Small intestine (tissue), 7 donors: ENCODE measurements around the gene GALNT9. TPM values are rescaled to one million over a fixed set of nuclear protein-coding genes. Genes with fewer than 3 reads are reported as not detected.

Experiments used
- DNase-seq, 2 donors: peaks; one replicate each; pipeline versions ENCODE4 v3.0.0 to v3.0.0-alpha.2; 2013
- FAIRE-seq: peaks from 2 replicates; lab custom pipeline; 2012; peaks lifted over from hg19 to GRCh38; lab: Jason Lieb, UNC
- H3K27ac ChIP-seq, 3 donors: one replicate each; pipeline ENCODE4 v1.5.1; 2013; ENCODE audit warnings: low read length in 2 of 3, mild to moderate bottlenecking in 2 of 3, control low read depth in 1 of 3, inconsistent platforms in 1 of 3, low read depth in 1 of 3, moderate library complexity in 1 of 3
- H3K27me3 ChIP-seq, 3 donors: one replicate each; pipeline ENCODE4 v1.6.1; 2013; ENCODE audit warnings: low read length in 3 of 3, inconsistent platforms in 1 of 3; ENCODE audit not compliant: control insufficient read depth in 3 of 3, insufficient read depth in 3 of 3
- H3K36me3 ChIP-seq, 3 donors: one replicate each; pipeline ENCODE4 v1.6.1; 2013; ENCODE audit warnings: low read length in 3 of 3, inconsistent platforms in 1 of 3, low read depth in 1 of 3, mild to moderate bottlenecking in 1 of 3, moderate library complexity in 1 of 3; ENCODE audit not compliant: control insufficient read depth in 3 of 3, insufficient read depth in 2 of 3
- H3K4me1 ChIP-seq, 3 donors: one replicate each; pipeline ENCODE4 v1.6.1; 2013; ENCODE audit warnings: low read length in 2 of 3, inconsistent platforms in 1 of 3, low read depth in 1 of 3, mild to moderate bottlenecking in 1 of 3, moderate library complexity in 1 of 3; ENCODE audit not compliant: control insufficient read depth in 3 of 3, insufficient read depth in 2 of 3
- H3K4me3 ChIP-seq, 3 donors: one replicate each; pipeline ENCODE4 v1.5.1; 2013; ENCODE audit warnings: low read length in 3 of 3, control low read depth in 1 of 3, inconsistent platforms in 1 of 3, low read depth in 1 of 3, mild to moderate bottlenecking in 1 of 3, moderate library complexity in 1 of 3
- H3K9me3 ChIP-seq, 2 donors: one replicate each; pipeline ENCODE4 v1.6.1; 2013; ENCODE audit warnings: low read depth in 1 of 2, low read length in 1 of 2; ENCODE audit not compliant: control insufficient read depth in 2 of 2, insufficient read depth in 1 of 2
- WGBS, 3 donors: extraction: QIAGEN DNeasy Blood & Tissue Kit; methylation state at CpG; one replicate each; pipeline ENCODE4 v1.1.7; 2013; 5-methylcytosine and 5-hydroxymethylcytosine counted together
- polyA plus RNA-seq, 4 donors: library from polyadenylated mRNA; stranded (reverse) in 3 of 4; unstranded in 1 of 4; fragments of 200-250 nt in 3 of 4; fragments of 120-200 nt in 1 of 4; gene quantifications; one replicate each; pipeline versions ENCODE4 v1.2.1 to v1.2.3, GENCODE V29; 2013
- donor health status: healthy with polysubstance abuse.
- donor health status: control.
- donor health status: control.
- donor health status: Bipolar disorder and iron deficiency.
- donor health status: healthy.

The GALNT9 gene
- polyA plus RNA-seq, 4 donors, result 0.79 to 2.6 TPM; not detected in 2

DNA sequence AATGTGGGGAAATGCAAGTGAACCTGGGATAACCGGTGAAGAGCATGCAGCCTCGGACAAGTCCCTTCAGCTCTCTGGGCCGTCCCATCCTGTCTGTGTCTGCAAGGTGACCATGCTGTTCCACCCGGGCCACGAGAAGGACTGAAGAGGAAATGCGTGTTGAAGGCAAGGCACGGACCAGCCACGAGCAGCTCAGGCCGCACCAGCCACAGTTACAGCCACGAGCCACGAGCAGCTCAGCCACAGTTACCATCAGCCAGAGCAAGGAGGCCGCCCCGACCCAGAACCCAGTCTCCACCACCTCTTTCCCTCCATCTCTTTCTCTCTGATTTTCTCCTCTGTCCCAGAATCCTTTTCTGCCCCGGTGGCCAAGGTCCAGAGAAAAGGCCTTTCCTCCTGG lies 18.8 kb upstream of the GALNT9 start:
- H3K4me3 ChIP-seq, result no peak overlapping the region
- H3K9me3 ChIP-seq, result no peaks in the 10 kb centered on the region
- H3K27ac ChIP-seq, result no peak overlapping the region
- DNase-seq, result no peak
- no peaks in the 10 kb centered on the region for H3K4me1 ChIP-seq
- no peak for FAIRE-seq
- H3K27me3 ChIP-seq, result peaks cover 0 to 12% (median 0%) of the 10 kb centered on the region in 3 donors
- no peaks in the 10 kb centered on the region for H3K36me3 ChIP-seq
- 83 to 90% (median 87%) methylated on average over 14 of the region's 14 CpGs for WGBS, 3 donors

DNA sequence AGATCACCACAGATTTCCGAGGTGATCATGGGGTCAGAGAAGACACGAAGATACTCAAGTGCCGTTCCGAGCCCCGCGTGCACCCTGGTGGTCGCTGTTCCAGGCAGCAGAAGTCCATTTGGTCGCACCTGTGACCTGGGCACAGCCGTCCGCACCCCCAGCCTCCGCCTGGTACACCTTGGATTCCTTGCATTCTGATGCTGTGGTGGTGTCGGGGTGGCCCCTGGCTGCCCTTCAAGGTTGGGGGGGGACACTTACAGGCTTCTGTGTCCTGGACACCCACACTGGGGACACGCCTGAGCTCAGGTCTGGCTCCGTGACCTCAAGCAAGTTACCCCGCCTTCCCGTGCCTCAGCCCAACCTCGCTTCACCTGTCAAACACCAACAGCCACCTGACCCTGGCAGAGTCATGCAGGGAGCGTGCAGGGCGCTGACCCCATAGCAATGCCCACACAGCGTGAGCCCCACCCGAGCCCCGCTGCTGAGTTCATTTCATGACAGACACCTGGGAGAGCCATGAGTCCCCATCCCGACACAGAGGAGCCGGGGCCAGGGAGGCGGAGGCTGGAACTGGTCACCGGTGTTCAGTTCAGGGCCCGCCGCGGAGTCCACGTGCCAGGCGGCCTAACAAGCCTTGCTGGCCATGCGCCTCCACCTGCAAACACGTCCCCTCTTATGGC lies 17.9 kb upstream of the GALNT9 start:
- Histone ChIP-seq H3K4me3 (no peak overlapping the region), H3K4me1 (no peaks in the 10 kb centered on the region), H3K27ac (no peak overlapping the region), H3K9me3 (no peaks in the 10 kb centered on the region), H3K27me3 (peaks cover 0 to 14% (median 0%) of the 10 kb centered on the region in 3 donors), H3K36me3 (no peaks in the 10 kb centered on the region)
- 77 to 85% (median 80%) methylated on average over 31 to 33 of the region's 33 CpGs for WGBS, 3 donors
- no peak for FAIRE-seq
- DNase-seq, result no peak

DNA sequence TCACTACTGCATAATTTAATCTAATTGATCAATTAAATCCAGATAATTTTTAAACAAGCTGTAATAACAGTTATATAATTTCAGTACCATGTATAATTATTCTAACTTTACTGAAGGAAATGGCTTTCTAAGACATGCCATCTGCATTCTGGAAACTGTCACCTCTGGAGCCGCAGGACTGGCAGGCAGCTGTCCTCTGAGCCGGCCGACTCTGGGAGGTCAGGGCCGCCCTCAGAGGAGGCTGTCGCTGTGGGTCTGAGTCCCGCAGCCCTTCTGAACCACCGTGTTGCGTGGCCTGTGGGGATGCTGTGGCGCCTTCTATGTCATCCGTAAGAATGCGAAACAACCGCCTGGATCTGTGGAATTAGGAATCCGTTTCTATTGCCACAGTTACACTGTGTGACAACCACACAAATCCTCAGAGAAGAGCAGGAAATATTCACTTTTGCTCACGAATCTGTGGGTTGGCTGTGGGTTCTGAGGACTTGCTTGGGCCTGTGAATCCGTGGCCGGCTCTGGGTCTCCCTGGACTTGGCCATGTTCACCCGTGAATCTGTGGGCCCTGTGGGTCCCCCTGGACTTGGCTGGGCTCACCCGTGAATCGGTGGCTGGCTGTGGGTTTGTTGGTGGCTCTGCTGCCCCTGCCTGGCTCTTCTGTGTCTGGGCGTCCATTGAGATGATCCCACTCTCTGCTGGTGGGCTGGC lies 17.2 kb upstream of the GALNT9 start:
- Histone ChIP-seq H3K4me3 (no peak overlapping the region), H3K27me3 (peaks cover 0 to 16% (median 0%) of the 10 kb centered on the region in 3 donors), H3K27ac (no peak overlapping the region), H3K36me3 (no peaks in the 10 kb centered on the region), H3K4me1 (no peaks in the 10 kb centered on the region), H3K9me3 (no peaks in the 10 kb centered on the region)
- FAIRE-seq (no peak), DNase-seq (no peak)
- WGBS, 3 donors, result 79 to 87% (median 86%) methylated on average over 20 of the region's 20 CpGs

DNA sequence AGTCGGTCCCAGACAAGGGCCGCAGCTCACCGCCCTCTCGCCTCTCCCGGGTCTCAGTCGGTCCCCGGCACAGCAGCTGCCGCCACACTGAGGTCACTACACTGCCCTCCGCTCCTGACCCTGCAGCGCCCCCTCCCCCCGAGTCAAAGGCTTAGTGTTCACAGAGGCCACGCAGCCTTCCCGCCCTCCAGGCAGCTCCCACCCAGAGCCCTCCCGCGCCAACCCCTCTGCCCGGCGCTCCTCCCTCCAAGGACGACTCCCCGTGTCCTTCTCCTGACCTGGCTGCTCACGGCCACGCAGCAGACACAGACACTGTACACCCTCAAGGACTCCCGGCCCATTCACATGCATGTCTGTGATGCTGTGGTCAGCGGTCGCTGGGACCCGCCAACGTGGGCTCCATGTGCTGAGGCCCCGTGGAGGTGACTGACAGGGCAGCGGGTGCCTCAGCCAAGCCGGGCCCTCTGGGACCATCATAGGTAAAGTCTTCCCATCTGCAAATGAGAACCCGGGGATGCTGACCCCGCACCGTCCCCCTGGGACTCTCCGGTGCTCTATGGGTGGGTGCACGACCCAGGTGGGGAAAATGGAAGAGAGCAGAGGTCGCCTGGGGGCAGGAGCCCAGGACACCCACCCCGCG lies 16.3 kb upstream of the GALNT9 start:
- Histone ChIP-seq H3K27me3 (peaks cover 0 to 17% (median 0%) of the 10 kb centered on the region in 3 donors), H3K4me1 (no peaks in the 10 kb centered on the region), H3K27ac (no peak overlapping the region), H3K9me3 (no peaks in the 10 kb centered on the region), H3K36me3 (no peaks in the 10 kb centered on the region), H3K4me3 (no peak overlapping the region)
- FAIRE-seq (no peak), DNase-seq (no peak)
- 59 to 70% (median 66%) methylated on average over 34 to 37 of the region's 37 CpGs for WGBS, 3 donors

DNA sequence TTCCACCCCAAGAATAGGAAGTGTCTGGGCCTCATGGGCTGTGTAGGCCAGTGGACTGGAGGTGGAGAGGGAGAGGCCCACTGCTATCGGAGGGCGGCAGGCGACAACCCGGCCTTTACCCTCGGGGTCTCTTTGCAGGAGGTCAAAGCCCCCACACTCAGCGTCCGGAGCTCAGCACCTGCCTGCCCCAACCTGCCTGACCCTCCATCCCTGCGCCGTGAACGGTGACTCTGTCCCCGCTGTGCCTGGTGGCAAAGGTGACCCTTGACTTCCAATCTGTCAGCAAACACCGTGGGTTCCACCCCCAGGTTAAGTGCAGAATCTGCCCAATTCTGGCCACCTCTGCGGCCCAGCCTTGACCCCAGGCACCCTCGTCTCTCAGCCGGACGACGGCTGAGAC lies 15.7 kb upstream of the GALNT9 start:
- Histone ChIP-seq H3K9me3 (peaks cover 0 to 3% of the 10 kb centered on the region in 2 donors), H3K4me1 (no peaks in the 10 kb centered on the region), H3K4me3 (no peak overlapping the region), H3K27ac (no peak overlapping the region), H3K36me3 (no peaks in the 10 kb centered on the region), H3K27me3 (peaks cover 0 to 17% (median 0%) of the 10 kb centered on the region in 3 donors)
- 42 to 71% (median 62%) methylated on average over 17 of the region's 17 CpGs for whole genome bisulfite sequencing, 3 donors
- no peak for DNase-seq
- FAIRE-seq, result no peak

DNA sequence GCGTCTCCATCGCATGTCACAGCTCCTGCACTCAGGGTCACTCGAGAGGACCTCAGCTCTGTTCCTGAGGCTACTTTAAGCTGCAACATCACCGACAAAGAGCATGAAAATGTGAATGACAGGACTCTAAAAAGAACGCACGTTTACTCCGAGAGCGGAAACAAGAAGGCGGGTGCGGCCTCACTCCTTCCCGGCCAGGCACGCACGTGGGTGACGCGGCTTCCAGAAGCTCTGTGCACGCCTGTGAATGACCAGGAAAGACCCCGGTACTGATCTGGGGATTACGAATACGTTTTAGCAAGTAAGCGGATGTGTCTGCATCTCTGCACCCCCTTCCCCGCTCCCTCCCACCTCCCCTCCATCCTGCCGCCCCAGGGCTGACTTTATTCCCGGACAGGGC lies 15.2 kb upstream of the GALNT9 start:
- DNase-seq (no peak), FAIRE-seq (no peak)
- H3K36me3 ChIP-seq, result no peaks in the 10 kb centered on the region
- WGBS, 3 donors, result 80 to 85% (median 81%) methylated on average over 23 of the region's 23 CpGs
- H3K4me3 ChIP-seq, result no peak overlapping the region
- peaks cover 0 to 17% (median 0%) of the 10 kb centered on the region in 3 donors for H3K27me3 ChIP-seq
- no peak overlapping the region for H3K27ac ChIP-seq
- H3K4me1 ChIP-seq, result no peaks in the 10 kb centered on the region
- peaks cover 0 to 3% of the 10 kb centered on the region in 2 donors for H3K9me3 ChIP-seq

DNA sequence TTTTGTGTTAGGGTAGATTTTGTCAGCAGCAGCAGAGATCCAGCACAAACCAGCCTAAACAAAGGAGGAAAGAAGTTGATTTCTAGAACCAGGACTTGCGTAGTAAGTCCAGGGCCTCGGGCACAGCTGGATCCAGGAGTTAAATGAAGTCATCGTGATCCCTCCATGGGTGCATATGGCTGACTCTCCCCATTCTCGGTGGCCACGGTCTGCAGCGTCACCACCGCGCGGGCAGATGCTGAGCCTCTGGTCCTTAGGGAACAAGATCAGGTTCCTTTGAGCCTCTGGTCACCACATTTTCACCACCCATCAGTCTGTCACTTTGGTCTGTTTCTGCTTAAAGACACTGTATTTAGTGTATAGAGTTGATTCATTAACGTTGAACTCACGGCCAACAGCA lies 14.8 kb upstream of the GALNT9 start:
- Histone ChIP-seq H3K4me3 (no peak overlapping the region), H3K27ac (no peak overlapping the region), H3K27me3 (peaks cover 0 to 17% (median 0%) of the 10 kb centered on the region in 3 donors), H3K4me1 (no peaks in the 10 kb centered on the region), H3K9me3 (peaks cover 0 to 3% of the 10 kb centered on the region in 2 donors), H3K36me3 (no peaks in the 10 kb centered on the region)
- FAIRE-seq (no peak), DNase-seq (no peak)
- 80 to 86% (median 83%) methylated on average over 11 of the region's 11 CpGs for WGBS, 3 donors

DNA sequence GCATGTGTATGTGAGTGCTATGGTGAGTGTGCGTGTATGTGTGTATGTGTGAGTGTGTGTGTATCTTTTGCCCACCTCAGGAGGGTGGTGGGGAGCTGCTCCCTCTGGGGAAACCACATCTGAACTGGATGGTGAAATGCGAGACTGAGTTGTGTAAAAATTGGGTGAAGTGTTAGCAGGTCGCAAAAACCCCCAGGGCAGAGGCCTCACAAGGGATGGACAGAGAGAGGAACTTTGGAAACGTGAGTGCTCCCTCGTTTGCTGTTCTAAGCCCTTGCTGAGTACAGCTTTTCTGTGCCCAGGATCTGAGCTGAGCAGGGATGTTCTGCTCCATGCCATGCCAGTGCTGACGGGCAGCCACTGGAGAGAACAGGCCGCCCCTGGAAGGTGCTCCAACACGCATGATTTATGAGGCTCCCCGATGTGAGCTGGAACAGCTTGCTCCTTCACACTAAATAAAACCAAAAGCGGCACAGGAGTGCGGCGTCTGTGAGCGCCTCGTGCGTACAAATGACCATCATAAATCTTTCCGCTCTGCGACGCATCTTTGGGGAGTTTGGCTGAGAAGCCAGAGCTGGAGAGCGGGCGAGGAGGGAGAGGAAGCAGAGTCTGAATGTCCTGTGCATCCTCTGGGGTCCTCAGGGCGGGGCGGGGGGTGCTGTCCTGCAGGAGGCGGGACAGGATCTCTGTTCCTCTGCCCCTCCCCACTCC lies 14.1 kb upstream of the GALNT9 start:
- Histone ChIP-seq H3K4me3 (no peak overlapping the region), H3K27ac (no peak overlapping the region), H3K4me1 (no peaks in the 10 kb centered on the region), H3K27me3 (peaks cover 0 to 17% (median 0%) of the 10 kb centered on the region in 3 donors), H3K9me3 (peaks cover 0 to 3% of the 10 kb centered on the region in 2 donors), H3K36me3 (no peaks in the 10 kb centered on the region)
- WGBS, 3 donors, result 33 to 57% (median 45%) methylated on average over 23 of the region's 23 CpGs
- DNase-seq (peak in 1 of 2 donors; percentile 8), FAIRE-seq (no peak)
